Retinal pigment epithelial cell (primary cell): Measurements from ENCODE around the gene POLD4.

Experiments
- DNase-seq: peaks from one replicate; pipeline ENCODE4 v3.0.0-alpha.2; 2010; ENCODE audit warnings: low read depth
- H3K4me3 ChIP-seq: 2 replicates; pipeline ENCODE4 v1.5.1; 2011; ENCODE audit warnings: mild to moderate bottlenecking, low read length, control low read depth, moderate library complexity
- TF ChIP-seq, protein P1 (sequence below): conservative IDR thresholded peaks from 2 replicates; pipeline ENCODE4 v1.5.1; 2011; ENCODE audit warnings: low read depth, low read length, control low read depth, inconsistent platforms

The POLD4 gene

GRCh38 chr11:67376063-67376820 lies 22.9 kb upstream of the POLD4 start:
- no peak overlapping the region for H3K4me3 ChIP-seq
- TF ChIP-seq, protein P1, sequence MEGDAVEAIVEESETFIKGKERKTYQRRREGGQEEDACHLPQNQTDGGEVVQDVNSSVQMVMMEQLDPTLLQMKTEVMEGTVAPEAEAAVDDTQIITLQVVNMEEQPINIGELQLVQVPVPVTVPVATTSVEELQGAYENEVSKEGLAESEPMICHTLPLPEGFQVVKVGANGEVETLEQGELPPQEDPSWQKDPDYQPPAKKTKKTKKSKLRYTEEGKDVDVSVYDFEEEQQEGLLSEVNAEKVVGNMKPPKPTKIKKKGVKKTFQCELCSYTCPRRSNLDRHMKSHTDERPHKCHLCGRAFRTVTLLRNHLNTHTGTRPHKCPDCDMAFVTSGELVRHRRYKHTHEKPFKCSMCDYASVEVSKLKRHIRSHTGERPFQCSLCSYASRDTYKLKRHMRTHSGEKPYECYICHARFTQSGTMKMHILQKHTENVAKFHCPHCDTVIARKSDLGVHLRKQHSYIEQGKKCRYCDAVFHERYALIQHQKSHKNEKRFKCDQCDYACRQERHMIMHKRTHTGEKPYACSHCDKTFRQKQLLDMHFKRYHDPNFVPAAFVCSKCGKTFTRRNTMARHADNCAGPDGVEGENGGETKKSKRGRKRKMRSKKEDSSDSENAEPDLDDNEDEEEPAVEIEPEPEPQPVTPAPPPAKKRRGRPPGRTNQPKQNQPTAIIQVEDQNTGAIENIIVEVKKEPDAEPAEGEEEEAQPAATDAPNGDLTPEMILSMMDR = no peak
- DNase-seq = no peak

DNA sequence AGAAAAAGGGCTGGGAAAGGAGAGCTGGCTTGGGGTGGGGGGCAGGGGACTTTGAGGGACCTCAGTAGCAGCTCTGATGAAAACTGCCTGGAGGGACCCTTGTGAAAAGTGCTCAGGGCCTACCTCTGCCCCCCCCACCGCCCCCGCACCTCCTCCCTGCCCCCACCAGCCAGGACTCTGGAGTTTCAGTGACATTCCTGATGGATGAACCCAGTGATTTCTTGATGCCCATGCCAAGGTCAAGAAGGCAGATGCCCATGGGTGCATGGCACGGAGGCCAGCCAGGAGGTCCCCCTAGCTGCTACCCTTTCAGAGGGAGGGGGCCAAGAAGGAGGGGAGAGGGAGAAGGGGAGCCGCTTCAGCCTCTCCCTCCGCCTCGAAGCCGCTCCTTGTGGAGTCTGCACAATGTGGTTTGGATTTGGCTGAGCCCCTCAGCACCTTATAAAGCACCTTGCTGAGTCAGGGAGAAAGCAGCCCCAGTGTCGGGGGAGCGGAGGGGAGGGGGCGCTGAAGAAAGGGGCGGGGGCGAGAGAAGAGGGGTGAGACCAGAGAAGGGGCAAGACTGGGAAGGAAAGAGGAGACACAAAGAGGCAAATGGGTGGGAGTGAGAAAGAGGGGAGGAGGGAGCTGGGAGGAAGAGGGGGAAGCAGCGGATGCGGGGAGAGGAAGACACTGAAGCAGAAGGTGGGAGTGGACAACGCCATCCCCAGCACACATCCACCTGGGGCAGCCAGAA lies 22.1 kb upstream of the POLD4 start:
- TF ChIP-seq, protein P1 = no peak
- DNase-seq = no peak
- H3K4me3 ChIP-seq = no peak overlapping the region

DNA sequence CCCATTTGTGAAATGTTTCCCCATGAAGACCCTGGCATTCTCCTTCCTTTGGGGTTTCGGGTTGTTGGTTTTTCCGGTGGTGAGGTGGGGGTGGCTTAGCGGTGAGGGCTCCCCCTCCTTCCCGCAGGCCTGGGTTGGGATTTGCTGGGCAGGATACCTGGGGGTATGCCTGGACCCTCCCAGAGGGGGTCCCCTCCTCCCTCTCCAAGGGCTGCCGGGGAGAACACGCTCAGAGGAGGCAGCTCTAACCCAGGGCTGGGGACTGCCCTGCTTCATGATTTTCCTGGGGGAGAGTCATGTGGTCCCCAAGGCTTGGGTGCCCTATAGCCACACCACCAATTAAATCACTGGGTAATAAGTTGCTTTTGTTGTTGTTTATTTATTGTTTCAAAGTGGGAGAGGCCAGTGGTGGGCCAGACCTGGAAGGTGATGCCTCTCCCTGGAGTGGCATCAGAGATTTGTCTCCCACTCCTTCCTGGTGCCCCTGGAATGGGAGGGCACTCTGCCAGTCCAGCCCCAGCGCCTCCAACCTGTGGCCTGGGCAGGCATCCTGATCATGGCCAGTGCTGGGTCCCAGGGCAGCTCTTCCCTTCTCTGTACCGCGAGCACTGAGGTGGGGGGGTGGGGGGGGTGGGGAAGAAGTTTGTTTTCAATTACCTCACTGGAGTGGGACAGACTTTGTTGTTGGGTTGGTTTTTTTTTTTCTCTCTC lies 21.4 kb upstream of the POLD4 start:
- TF ChIP-seq, protein P1 = no peak
- no peak for DNase-seq
- H3K4me3 ChIP-seq = no peak overlapping the region

DNA sequence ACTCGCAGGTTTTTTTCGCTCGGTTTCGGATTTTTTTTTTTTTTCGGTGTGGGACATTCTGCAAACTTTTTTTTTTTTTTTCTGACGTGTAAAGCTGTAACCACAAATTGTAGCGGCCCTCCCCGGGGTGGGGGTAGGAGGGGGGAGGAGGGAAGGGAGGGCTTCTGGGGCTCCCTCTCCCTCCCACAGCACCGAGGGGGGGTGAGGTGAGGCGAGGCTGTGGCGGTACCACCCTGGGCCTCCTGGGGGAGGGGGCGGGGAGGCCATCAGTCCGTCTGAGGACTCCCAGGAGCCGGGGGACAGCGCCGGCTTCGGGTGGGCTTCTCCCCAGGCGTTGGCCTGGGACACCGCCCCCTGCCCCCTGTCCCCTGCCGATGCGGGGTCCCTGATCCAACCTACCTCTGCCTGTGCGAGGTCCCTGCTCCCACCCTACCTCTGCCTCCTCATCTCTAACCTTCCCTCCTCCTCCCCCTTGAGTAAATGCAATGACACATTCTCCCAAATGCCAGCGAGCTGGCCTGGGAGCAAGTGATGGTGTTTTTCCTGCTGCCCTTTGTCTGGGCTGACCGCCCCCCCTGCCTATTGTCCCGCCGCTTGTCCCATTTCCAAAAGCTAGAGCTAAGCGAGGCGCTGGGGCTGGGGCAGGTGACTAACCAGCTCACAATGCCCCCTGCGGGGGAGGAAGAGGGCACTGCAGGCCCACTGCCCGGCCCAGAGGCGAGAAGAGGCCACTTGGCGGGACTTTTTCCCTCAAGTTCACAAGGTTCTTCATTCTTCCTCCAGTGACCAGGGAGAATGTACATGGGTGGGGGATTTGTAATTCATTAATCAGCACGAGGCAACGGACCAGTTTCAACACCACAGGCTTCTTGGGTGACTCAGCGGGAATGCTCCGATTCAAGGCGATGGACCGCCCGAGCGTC lies 20.6 kb upstream of the POLD4 start:
- peak; percentile 82 for DNase-seq
- TF ChIP-seq, protein P1 = peak; percentile 50
- peak overlapping the region; percentile 57 for H3K4me3 ChIP-seq

DNA sequence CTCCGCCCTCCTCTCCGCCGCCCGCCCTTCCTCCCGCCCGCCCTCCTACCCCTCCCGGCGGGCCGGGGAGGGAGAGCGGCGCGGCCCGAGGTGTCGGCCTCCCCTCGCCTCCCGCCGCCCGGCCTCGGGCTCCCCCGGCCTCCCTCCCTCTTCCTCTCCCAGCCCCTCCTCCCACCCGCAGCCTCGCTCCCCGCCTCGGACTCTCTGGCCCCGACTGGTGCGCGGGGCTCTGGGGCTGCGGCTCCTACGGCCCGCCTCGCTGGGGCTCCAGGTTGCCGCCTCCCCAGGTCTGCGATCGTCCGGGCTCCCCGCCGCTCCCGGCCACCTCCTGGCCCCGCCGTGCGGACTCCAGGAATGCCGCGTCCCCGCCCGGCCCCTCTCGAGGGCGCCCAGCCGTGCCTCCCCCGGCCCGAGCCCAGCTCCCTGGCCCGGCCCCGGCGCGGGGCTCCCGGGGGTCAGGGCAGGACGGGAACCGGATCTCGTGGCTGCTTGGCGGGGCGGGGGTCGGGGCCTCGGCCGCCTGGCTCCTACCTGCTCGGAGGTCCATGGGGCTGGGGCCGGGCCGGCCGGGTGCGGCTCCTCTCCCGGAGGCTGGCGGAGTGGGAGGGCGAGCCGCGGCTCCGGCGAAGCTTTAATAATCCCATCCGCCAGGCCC lies 19.8 kb upstream of the POLD4 start, which contains the start of gene CLCF1:
TSS of gene CLCF1 (minus strand) at position 606 of the 655 bp plus-strand sequence. CDS start at position 547, 59 bp downstream.
- DNase-seq = no peak
- TF ChIP-seq, protein P1 = no peak

More for the DNA sequence above, 19.8 kb upstream of the POLD4 start, which contains the start of gene CLCF1:
- peak within 1 kb of the TSS; percentile 57 for H3K4me3 ChIP-seq
